D341Med (cell line): Measurements from ENCODE around the gene RRAGD.

Experiments
- DNase-seq: peaks from one replicate; pipeline ENCODE4 v3.0.0; 2012; ENCODE audit warnings: low spot score

RRAGD gene

GRCh38 chr6:89412071-89413005 is at the start of gene RRAGD:
TSS of gene RRAGD (minus strand) at chr6:89412273. CDS start at chr6:89411993, 280 bp downstream.
- DNase-seq = peak; percentile 93

- DNase-seq = no peak
Measured at GRCh38 chr6:89460713-89461112, 48.6 kb upstream of the RRAGD start.

GRCh38 chr6:89459501-89459900 is 47.4 kb upstream of the RRAGD start:
- DNase-seq = no peak

GRCh38 chr6:89458704-89459103 is 46.6 kb upstream of the RRAGD start:
- no peak for DNase-seq

- no peak for DNase-seq
Measured at GRCh38 chr6:89454300-89454699, 42.2 kb upstream of the RRAGD start.

- no peak for DNase-seq
Measured at GRCh38 chr6:89452281-89452680, 40.2 kb upstream of the RRAGD start.

GRCh38 chr6:89449193-89449592 is 37.1 kb upstream of the RRAGD start:
- DNase-seq = no peak

- no peak for DNase-seq
Measured at GRCh38 chr6:89443658-89444057, 31.6 kb upstream of the RRAGD start.

- no peak for DNase-seq
Measured at GRCh38 chr6:89440200-89440599, 28.1 kb upstream of the RRAGD start.

- no peak for DNase-seq
Measured at GRCh38 chr6:89439014-89439413, 26.9 kb upstream of the RRAGD start.

GRCh38 chr6:89438248-89438647 is 26.2 kb upstream of the RRAGD start:
- no peak for DNase-seq

GRCh38 chr6:89436226-89436625 is 24.2 kb upstream of the RRAGD start:
- DNase-seq = no peak

GRCh38 chr6:89434954-89435353 is 22.9 kb upstream of the RRAGD start:
- DNase-seq = no peak

GRCh38 chr6:89434150-89434499 is 22.1 kb upstream of the RRAGD start:
- no peak for DNase-seq

- DNase-seq = no peak
Measured at GRCh38 chr6:89433252-89434149, 21.4 kb upstream of the RRAGD start.

- peak; percentile 96 for DNase-seq
Measured at GRCh38 chr6:89432875-89433251, 20.8 kb upstream of the RRAGD start, which contains the start of gene ANKRD6. TSS of gene ANKRD6 (plus strand) at chr6:89433152. CDS start at chr6:89566977, 133,825 bp downstream.

GRCh38 chr6:89430201-89430962 is 18.3 kb upstream of the RRAGD start:
- DNase-seq = no peak

- DNase-seq = no peak
Measured at GRCh38 chr6:89416796-89417195, 4.7 kb upstream of the RRAGD start.

GRCh38 chr6:89415185-89415584 is 3.1 kb upstream of the RRAGD start:
- DNase-seq = no peak

- no peak for DNase-seq
Measured at GRCh38 chr6:89414215-89414614, 2.1 kb upstream of the RRAGD start.

GRCh38 chr6:89413006-89413400 is 930 bp upstream of the RRAGD start:
- DNase-seq = no peak
